B cell (primary cell): ENCODE measurements around the gene NCOA3. TPM values are rescaled to one million over a fixed set of nuclear protein-coding genes. Genes with fewer than 3 reads are reported as not detected.
A peak's percentile ranks its signal among the peaks of the same experiment; 100 is the strongest.
"Not testable (repeated sequence)": the region's sequence is repeated elsewhere in the genome, so short reads cannot be mapped to it uniquely, and the experiment has no call there.

Experiments used
- ATAC-seq: fragments of 200-7000 bp; cut with Tn5 transposase; one replicate; pipeline ENCODE4 v1.10.0; 2021; ENCODE audit warnings: low read depth, mild to moderate bottlenecking, moderate number of reproducible peaks, moderate library complexity
- CTCF ChIA-PET: fragments of 350-600 bp; sonication (Branson Sonifier 250); formaldehyde crosslinking; loops from one replicate; lab custom pipeline; 2021; ENCODE audit warnings: antibody characterized with exemption, inconsistent platforms; lab: Charles Lee
- POLR2A ChIA-PET: fragments of 350-600 bp; sonication (Branson Sonifier 250); formaldehyde crosslinking; loops from one replicate; lab custom pipeline; 2021; ENCODE audit warnings: antibody characterized with exemption; lab: Charles Lee
- DNase-seq: peaks from one replicate; pipeline ENCODE4 v3.0.0; 2013
- H2AFZ ChIP-seq: 2 replicates; pipeline ENCODE4 v1.6.1; 2012; ENCODE audit warnings: mild to moderate bottlenecking, low read depth, low read length; ENCODE audit not compliant: insufficient read depth, poor library complexity, severe bottlenecking
- H3K27ac ChIP-seq, 2 donors: 1 replicate in 1 of 2; 2 replicates in 1 of 2; pipeline ENCODE4 v1.5.1; 2012 to 2013; ENCODE audit warnings: low read length in 2 of 2, mild to moderate bottlenecking in 2 of 2, moderate library complexity in 1 of 2
- H3K27me3 ChIP-seq, 4 experiments: fragments of 200-600 bp in 1 of 4; sonication (generic) in 1 of 4; replicated peaks in 1 of 4; 1 replicate in 2 of 4; 2 replicates in 2 of 4; pipeline versions ENCODE4 v1.6.1 to v1.7.0; 2013 to 2016; ENCODE audit warnings: low read length in 3 of 4, mild to moderate bottlenecking in 2 of 4, mixed read lengths in 1 of 4, moderate library complexity in 1 of 4; ENCODE audit not compliant: insufficient read depth in 4 of 4, control insufficient read depth in 3 of 4; ENCODE audit errors: control extremely low read depth in 1 of 4
- H3K36me3 ChIP-seq, 2 experiments: replicated peaks in 1 of 2; 1 replicate in 1 of 2; 2 replicates in 1 of 2; pipeline versions ENCODE4 v1.6.1 to v1.7.1; 2013; ENCODE audit warnings: low read length in 1 of 2; ENCODE audit not compliant: insufficient read depth in 2 of 2, control insufficient read depth in 1 of 2; ENCODE audit errors: control extremely low read depth in 1 of 2, extremely low read depth in 1 of 2
- H3K4me1 ChIP-seq, 2 donors: fragments of 200-600 bp in 1 of 2; sonication (generic) in 1 of 2; 1 replicate in 1 of 2; 2 replicates in 1 of 2; pipeline versions ENCODE4 v1.5.1 to v1.6.1; 2013 to 2017; ENCODE audit warnings: low read length in 2 of 2; ENCODE audit not compliant: control insufficient read depth in 2 of 2, insufficient read depth in 2 of 2
- H3K4me2 ChIP-seq: replicated peaks from 2 replicates; pipeline ENCODE3; 2012; ENCODE audit warnings: mild to moderate bottlenecking, low read depth, low read length; ENCODE audit not compliant: poor library complexity, severe bottlenecking
- H3K4me3 ChIP-seq, 5 experiments: fragments of 200-600 bp in 1 of 5; sonication (generic) in 1 of 5; 1 replicate in 3 of 5; 2 replicates in 2 of 5; pipeline versions ENCODE4 v1.5.1 to v1.7.0; 2011 to 2016; ENCODE audit warnings: low read length in 4 of 5, mild to moderate bottlenecking in 4 of 5, low read depth in 2 of 5, control low read depth in 1 of 5, moderate library complexity in 1 of 5; ENCODE audit not compliant: insufficient read depth in 1 of 5; ENCODE audit errors: control extremely low read depth in 1 of 5, extremely low read depth in 1 of 5
- H3K79me2 ChIP-seq: fragments of 200-600 bp; sonication (generic); one replicate; pipeline ENCODE4 v1.6.0; 2016; ENCODE audit warnings: low read length; ENCODE audit not compliant: control insufficient read depth, insufficient read depth
- H3K9ac ChIP-seq: fragments of 200-600 bp; sonication (generic); 2 replicates; pipeline ENCODE4 v1.6.1; 2017; ENCODE audit warnings: mild to moderate bottlenecking, low read length, moderate library complexity
- H3K9me3 ChIP-seq, 3 donors: one replicate each; pipeline versions ENCODE4 v1.6.1 to v1.7.1; 2013; ENCODE audit warnings: low read length in 2 of 3; ENCODE audit not compliant: control insufficient read depth in 2 of 3, insufficient read depth in 1 of 3; ENCODE audit errors: control extremely low read depth in 1 of 3
- H4K20me1 ChIP-seq: 2 replicates; pipeline ENCODE4 v1.6.0; 2012; ENCODE audit warnings: mild to moderate bottlenecking, low read length; ENCODE audit not compliant: insufficient read depth, control insufficient read depth, poor library complexity, severe bottlenecking
- H3K27ac Mint-ChIP-seq: one replicate; pipeline ENCODE4 v1.8.0; 2021; ENCODE audit warnings: mixed read lengths
- H3K27me3 Mint-ChIP-seq: one replicate; pipeline ENCODE4 v1.8.0; 2021; ENCODE audit warnings: mixed read lengths
- H3K4me1 Mint-ChIP-seq: one replicate; pipeline ENCODE4 v1.8.0; 2021; ENCODE audit warnings: mixed read lengths
- H3K4me3 Mint-ChIP-seq: one replicate; pipeline ENCODE4 v1.8.0; 2021; ENCODE audit warnings: mixed read lengths
- H3K9me3 Mint-ChIP-seq: one replicate; pipeline ENCODE4 v1.8.0; 2022; ENCODE audit warnings: mixed read lengths; ENCODE audit not compliant: insufficient read depth
- CTCF ChIP-seq: fragments of 200-600 bp; IDR thresholded peaks from one replicate; pipeline ENCODE4 v1.8.0; 2022; ENCODE audit warnings: antibody characterized with exemption, mild to moderate bottlenecking
- EZH2 ChIP-seq: IDR thresholded peaks from 2 replicates; pipeline ENCODE4 v1.6.1; 2012; ENCODE audit warnings: borderline replicate concordance, low read depth, mild to moderate bottlenecking, moderate library complexity, low read length; ENCODE audit not compliant: insufficient read depth, poor library complexity, severe bottlenecking
- WGBS: methylation state at CpG from one replicate; pipeline ENCODE4 v1.1.5; 2013; ENCODE audit warnings: missing lambda C conversion rate; ENCODE audit not compliant: insufficient coverage; 5-methylcytosine and 5-hydroxymethylcytosine counted together
- intact Hi-C: fragments of 100-400 bp; cut with micrococcal nuclease; formaldehyde crosslinking; loops from one replicate; pipeline ENCODE4 v1.10.0; 2022
- polyA plus RNA-seq: library from polyadenylated mRNA; depleted of rRNA; stranded (reverse); fragments of >200 nt; gene quantifications from 2 replicates; pipeline ENCODE4 v1.2.3, GENCODE V29; 2012
- total RNA-seq, 2 donors: library from RNA; stranded (reverse); fragments of 120-200 nt in 1 of 2; gene quantifications; 1 replicate in 1 of 2; 2 replicates in 1 of 2; pipeline versions ENCODE4 v1.2.3 to v1.2.4, GENCODE V29; 2013 to 2022

NCOA3 gene
- total and polyA plus RNA-seq, 2 donors (not counting 1 experiment from before 2014, with no cell fraction given) = 54.0 to 309 TPM

GRCh38 chr20:47461120-47461685, 40.5 kb upstream of the NCOA3 start:
- no peaks in the 10 kb centered on the region for H3K4me1 ChIP-seq
- intact Hi-C loops = no loop called here
- DNase-seq (no peak), ATAC-seq (no peak)
- TF ChIP-seq EZH2 = no peak
- no peak for TF ChIP-seq CTCF
- ChIA-PET POLR2A (interaction anchor here (2.8 kb wide), 1 partner anchor 8 kb away, joined by 7 read pairs; no protein-coding TSS in a partner anchor), CTCF (no interaction called here)
- no peaks in the 10 kb centered on the region for H3K36me3 ChIP-seq
- H3K9ac ChIP-seq = no peak overlapping the region
- H3K27me3 Mint-ChIP-seq = no peaks in the 10 kb centered on the region
- no peak overlapping the region for H3K27ac ChIP-seq
- no peaks in the 10 kb centered on the region for H4K20me1 ChIP-seq
- no peaks in the 10 kb centered on the region for H3K79me2 ChIP-seq
- H3K4me1 Mint-ChIP-seq = peaks cover 6% of the 10 kb centered on the region
- H3K4me3 ChIP-seq = no peak overlapping the region
- H3K27me3 ChIP-seq = no peaks in the 10 kb centered on the region
- no peak overlapping the region for H3K4me3 Mint-ChIP-seq
- H2AFZ ChIP-seq = no peak overlapping the region
- no peaks in the 10 kb centered on the region for H3K9me3 ChIP-seq
- WGBS = 90% methylated on average over 2 of the region's 5 CpGs
- H3K4me2 ChIP-seq = no peak overlapping the region
- peak overlapping the region; percentile 50 for H3K27ac Mint-ChIP-seq
- H3K9me3 Mint-ChIP-seq = no peaks in the 10 kb centered on the region

GRCh38 chr20:47461906-47462305, 39.8 kb upstream of the NCOA3 start:
- intact Hi-C loops, H3K9me3 ChIP-seq, H3K79me2 ChIP-seq, H3K4me3 ChIP-seq, H3K9ac ChIP-seq, H3K4me1 ChIP-seq, H3K9me3 Mint-ChIP-seq, ATAC-seq, H3K27ac Mint-ChIP-seq, DNase-seq, H3K4me2 ChIP-seq, H3K36me3 ChIP-seq, H3K4me1 Mint-ChIP-seq, H3K4me3 Mint-ChIP-seq, H3K27me3 Mint-ChIP-seq, CTCF ChIA-PET, H4K20me1 ChIP-seq, H3K27ac ChIP-seq, H3K27me3 ChIP-seq, H2AFZ ChIP-seq: not testable (repeated sequence)
- WGBS = no CpG with 5 or more reads among the region's 5 CpGs
- POLR2A ChIA-PET = interaction anchor here (2.8 kb wide), 1 partner anchor 8 kb away, joined by 7 read pairs; no protein-coding TSS in a partner anchor
